Measurements from ENCODE around the gene IFRD2. TPM values are rescaled to one million over a fixed set of nuclear protein-coding genes. Genes with fewer than 3 reads are reported as not detected.
A peak's percentile ranks its signal among the peaks of the same experiment; 100 is the strongest.

IFRD2 gene
- total and polyA plus RNA-seq, 2 experiments from 2014 or later, result 80.8 to 91.5 TPM

GRCh38 chr3:50339485-50340146 lies 47.4 kb upstream of the IFRD2 start:
- no peak overlapping the region for H3K27ac Mint-ChIP-seq
- H3K9me3 Mint-ChIP-seq, result peaks cover 3% of the 10 kb centered on the region; the same call in 1 of the 3 replicates
- peaks cover 29% of the 10 kb centered on the region for H3K4me1 Mint-ChIP-seq
- Histone ChIP-seq H4K20me1 (replicated peaks; ENCODE audit: insufficient read depth) (peaks cover 11% of the 10 kb centered on the region), H3K4me1 (ENCODE audit: insufficient read depth) (peaks cover 24% of the 10 kb centered on the region), H3K27me3 (ENCODE audit: insufficient read depth) (peaks cover 57% of the 10 kb centered on the region), H3K4me3 (peak overlapping the region; percentile 65), H3K79me2 (replicated peaks; ENCODE audit: insufficient read depth) (peaks cover 22% of the 10 kb centered on the region), H3F3A (replicated peaks; ENCODE audit: low read depth) (peaks cover 38% of the 10 kb centered on the region), H3K36me3 (ENCODE audit: insufficient read depth) (no peaks in the 10 kb centered on the region), H2AFZ (peak overlapping the region; percentile 85; the same call in 1 of the 2 replicates), H3K4me2 (peak overlapping the region; percentile 90), H3K27ac (ENCODE audit: low read depth) (no peak overlapping the region), H3K9me2 (ENCODE audit: insufficient read depth) (no peaks in the 10 kb centered on the region)
- DNase-seq (ENCODE audit: low spot score) (no peak), ATAC-seq (no peak)
- H3K4me3 Mint-ChIP-seq, result peak overlapping the region; percentile 62
- TF ChIP-seq JUNB (IDR thresholded peaks at IDR 0.05; ENCODE audit: unreplicated experiment) (no peak), EZH2phosphoT487 (IDR thresholded peaks at IDR 0.05; ENCODE audit: unreplicated experiment) (no peak), ETS1 (IDR thresholded peaks at IDR 0.05) (no peak), CREB1 (CRISPR knock-in tag; IDR thresholded peaks at IDR 0.05; ENCODE audit: low read depth) (no peak), REST (IDR thresholded peaks at IDR 0.05; ENCODE audit: unreplicated experiment) (no peak), ZNF462 (CRISPR knock-in tag; IDR thresholded peaks at IDR 0.05) (no peak), NANOG (IDR thresholded peaks at IDR 0.05; ENCODE audit: borderline replicate concordance) (no peak), CTCF (conservative IDR thresholded peaks at IDR 0.05; ENCODE audit: low read depth in 2 of 2) (no peak), ZNF114 (CRISPR knock-in tag; IDR thresholded peaks at IDR 0.05) (no peak), POLR2AphosphoS5 (IDR thresholded peaks at IDR 0.05; ENCODE audit: low read depth) (no peak)
- H3K27me3 Mint-ChIP-seq (ENCODE audit: insufficient read depth, low read depth, poor library complexity), result peaks cover 64% of the 10 kb centered on the region
- no peaks in the 10 kb centered on the region; the same call in 2 of the 3 replicates for H3K36me3 Mint-ChIP-seq (ENCODE audit: low read depth)

Measured in GM23338 (cell line).